GM12872 (cell line): Measurements from ENCODE around the gene SLC7A10.

Experiments used
- TF ChIP-seq, protein P1 (sequence below): IDR thresholded peaks from 3 replicates; pipeline ENCODE4 v1.5.1; 2011; ENCODE audit warnings: low read depth, mild to moderate bottlenecking, low read length, moderate library complexity; ENCODE audit not compliant: insufficient read depth

SLC7A10 gene

DNA sequence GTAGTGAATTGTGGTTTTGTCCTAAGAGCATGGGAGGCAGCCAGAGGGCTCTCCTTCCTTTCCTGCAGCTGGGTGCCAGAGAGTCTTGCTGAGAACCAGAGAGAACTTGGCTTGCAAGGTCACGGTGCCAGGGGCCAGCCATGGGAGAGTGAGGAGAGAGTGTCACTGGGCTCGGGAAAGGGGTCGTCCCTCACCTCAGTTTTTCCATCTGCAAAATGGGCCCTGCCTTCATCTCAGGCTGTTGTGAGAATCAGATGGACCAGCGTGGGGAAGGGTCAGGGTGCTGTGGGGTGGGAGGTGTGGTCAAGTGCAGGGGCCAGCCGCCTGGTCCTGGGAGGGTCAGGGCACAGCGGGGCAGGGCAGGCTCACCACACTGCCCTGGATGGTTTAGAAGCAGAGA, 24.2 kb downstream of the SLC7A10 start:
- TF ChIP-seq, protein P1, sequence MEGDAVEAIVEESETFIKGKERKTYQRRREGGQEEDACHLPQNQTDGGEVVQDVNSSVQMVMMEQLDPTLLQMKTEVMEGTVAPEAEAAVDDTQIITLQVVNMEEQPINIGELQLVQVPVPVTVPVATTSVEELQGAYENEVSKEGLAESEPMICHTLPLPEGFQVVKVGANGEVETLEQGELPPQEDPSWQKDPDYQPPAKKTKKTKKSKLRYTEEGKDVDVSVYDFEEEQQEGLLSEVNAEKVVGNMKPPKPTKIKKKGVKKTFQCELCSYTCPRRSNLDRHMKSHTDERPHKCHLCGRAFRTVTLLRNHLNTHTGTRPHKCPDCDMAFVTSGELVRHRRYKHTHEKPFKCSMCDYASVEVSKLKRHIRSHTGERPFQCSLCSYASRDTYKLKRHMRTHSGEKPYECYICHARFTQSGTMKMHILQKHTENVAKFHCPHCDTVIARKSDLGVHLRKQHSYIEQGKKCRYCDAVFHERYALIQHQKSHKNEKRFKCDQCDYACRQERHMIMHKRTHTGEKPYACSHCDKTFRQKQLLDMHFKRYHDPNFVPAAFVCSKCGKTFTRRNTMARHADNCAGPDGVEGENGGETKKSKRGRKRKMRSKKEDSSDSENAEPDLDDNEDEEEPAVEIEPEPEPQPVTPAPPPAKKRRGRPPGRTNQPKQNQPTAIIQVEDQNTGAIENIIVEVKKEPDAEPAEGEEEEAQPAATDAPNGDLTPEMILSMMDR: no peak

DNA sequence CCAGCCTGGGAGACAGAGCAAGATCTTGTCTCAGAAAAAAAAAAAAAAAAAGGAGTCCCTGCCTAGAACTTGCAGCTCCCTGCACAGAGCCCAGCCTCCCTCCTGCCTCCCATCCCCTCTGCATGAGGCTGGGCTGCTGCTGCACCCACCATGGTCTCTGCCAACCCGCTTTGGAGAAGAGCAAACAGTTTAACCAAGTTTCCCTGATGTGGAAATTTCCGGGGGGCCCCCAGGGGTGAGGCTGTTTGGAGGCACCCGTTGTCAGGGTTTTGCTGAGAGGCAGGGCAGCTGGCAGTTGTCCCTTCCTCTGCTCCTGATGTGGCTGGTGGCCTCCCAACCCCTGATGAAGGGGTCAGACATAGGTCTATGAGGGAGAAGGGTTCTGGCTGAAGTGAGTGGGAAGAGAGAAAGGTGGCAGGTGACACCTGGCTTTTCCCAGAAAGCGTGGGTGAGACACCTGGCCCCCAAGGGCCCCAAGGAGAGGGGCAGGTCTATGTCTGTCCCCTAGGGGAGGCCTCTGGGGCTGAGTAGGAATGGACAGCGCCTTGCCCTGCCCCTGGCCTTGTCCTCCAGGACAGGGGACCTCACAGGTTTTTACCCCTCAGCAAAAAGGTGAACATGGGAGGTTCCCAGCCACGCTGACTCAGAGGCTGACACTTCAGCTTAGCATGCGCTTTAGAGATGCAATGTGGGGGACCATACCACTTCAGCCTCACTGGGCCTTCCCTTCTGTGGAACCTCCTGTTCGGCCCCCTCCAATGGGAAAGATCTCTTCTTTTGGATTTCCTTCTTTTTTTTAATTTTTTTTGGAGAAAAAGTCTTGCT, 26.0 kb downstream of the SLC7A10 start:
- TF ChIP-seq, protein P1: no peak

DNA sequence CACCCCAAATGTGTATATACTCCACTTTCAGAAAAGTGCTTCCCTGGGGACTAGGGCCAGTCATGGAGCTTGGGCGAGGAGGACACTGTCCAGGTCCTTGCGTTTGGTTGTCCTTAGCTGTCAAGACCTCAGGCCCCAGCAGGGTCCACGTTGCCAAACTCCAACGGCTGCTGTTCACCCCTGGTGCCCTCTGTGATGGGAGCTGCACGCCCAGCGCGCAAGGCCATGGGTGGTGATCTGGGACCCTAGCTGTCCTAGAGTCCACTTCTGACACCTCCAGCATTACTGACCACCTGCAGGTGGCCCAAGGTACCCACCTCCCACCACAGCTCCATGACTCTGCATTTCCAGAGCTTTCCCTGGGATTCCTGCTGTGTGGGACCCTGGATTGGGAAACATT, 27.5 kb downstream of the SLC7A10 start:
- TF ChIP-seq, protein P1: no peak

DNA sequence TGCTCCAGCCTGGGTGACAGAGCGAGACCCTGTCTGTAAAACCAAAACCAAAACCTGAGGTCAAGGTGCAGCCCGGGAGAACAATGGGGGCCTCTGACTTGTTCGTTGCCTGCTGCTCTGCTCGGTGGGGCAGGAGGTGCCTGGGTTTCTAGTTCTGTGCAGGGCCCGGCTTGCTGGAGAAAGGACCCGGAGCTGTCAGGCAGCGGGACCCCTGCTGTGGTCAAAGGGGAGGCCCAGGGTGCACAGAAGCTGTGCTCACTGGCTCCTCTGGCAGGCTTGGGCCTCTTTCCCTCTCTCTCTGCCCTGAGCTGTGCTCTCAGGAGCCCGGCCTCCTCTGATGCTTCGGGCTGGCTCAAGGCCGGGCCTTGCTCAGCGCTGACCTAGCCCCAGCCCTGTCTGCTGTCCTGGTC, 28.1 kb downstream of the SLC7A10 start:
- TF ChIP-seq, protein P1: no peak

DNA sequence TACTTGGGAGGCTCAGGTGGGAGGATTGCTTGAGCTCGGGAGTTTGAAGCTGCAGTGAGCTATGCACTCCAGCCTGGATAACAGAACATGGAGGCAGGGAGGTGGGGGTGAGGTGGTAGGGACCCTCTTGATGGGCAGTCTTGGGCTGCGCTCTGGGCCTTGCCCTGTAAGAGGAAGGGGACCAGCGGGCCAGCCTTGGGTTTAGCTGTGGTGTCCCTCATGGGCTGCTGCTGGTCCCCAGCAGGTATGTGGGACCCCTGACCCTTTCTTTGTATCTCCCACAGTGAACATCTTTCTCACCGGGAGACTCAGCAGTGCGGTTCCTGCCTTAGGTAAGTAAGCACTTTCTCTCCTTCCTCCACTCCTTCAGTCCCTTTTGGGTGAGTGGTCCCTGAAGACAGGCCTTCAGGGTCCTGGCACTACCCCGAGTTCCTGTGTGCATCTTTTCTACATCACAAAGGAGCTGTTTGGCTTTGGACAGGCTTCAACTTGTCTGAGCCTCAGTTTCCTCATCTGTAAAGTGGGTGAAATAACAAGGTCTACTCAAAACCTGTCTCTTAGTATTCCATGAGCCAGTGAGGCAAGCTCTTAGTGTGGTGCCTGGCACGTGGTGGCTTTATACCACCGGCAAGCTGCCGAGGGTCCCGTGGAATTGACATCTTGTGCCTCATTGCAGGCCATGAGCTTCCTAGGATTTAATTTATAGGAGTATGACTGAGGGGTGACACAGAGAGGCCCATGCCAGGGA, 29.0 kb downstream of the SLC7A10 start:
- TF ChIP-seq, protein P1: no peak

DNA sequence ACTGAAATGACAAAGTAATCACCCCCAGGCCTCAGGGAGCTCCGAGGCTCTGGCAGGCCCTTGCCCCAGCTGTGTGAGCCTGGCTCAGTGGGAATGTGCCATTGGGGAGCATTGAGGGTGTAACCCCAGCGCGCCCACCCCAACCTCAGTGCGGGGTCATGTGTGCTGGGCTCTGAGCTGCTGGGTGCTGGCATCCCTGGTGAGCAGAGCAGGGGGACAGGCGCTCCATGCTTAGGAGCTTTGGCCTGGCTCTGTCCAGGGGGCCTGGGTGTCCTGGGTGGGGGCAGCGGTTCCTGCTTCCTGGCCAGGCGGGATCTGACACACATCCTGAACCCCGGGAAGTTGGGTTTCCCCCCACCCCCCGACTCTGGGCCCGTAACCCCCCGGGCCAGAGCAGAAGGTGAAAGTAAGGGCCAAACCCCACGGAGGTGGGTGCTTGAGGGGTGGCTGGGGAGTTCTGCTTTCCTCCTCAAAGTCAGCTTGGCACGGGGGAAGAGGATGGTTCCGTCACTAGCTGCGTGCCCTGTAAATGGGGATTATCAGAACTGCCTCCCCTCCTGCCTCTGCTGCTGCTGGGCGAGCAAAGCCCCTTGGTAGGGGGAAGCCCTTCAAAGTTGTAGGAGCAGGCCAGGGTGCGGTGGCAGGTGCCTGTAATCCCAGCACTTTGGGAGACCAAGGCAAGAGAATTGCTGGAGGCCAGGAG, 29.9 kb downstream of the SLC7A10 start:
- TF ChIP-seq, protein P1: no peak
